Hippocampal formation (tissue), 2 donors: ENCODE data around the gene BAG5.
A peak's percentile ranks its signal among the peaks of the same experiment; 100 is the strongest.
"Not testable (repeated sequence)": the region's sequence is repeated elsewhere in the genome, so short reads cannot be mapped to it uniquely, and the experiment has no call there.

Source experiments
- DNase-seq, 2 donors: peaks; one replicate each; lab custom pipeline; 2025; lab: John Stamatoyannopoulos, UW

Gene BAG5

GRCh38 chr14:103562429-103563225 lies at the start of gene BAG5, which contains the start of gene COA8:
TSS of gene BAG5 (minus strand) at chr14:103562657. CDS start at chr14:103561164, 1,493 bp downstream.
TSS of gene COA8 (plus strand) at chr14:103562960. CDS start at chr14:103563002, 42 bp downstream.
- DNase-seq: peak; percentile 76 to 82

GRCh38 chr14:103611215-103611614 lies 48.8 kb upstream of the BAG5 start:
- no peak for DNase-seq

- not testable (repeated sequence) for DNase-seq
These were observed 46.6 kb upstream of the BAG5 start for GRCh38 chr14:103609081-103609480.

DNA sequence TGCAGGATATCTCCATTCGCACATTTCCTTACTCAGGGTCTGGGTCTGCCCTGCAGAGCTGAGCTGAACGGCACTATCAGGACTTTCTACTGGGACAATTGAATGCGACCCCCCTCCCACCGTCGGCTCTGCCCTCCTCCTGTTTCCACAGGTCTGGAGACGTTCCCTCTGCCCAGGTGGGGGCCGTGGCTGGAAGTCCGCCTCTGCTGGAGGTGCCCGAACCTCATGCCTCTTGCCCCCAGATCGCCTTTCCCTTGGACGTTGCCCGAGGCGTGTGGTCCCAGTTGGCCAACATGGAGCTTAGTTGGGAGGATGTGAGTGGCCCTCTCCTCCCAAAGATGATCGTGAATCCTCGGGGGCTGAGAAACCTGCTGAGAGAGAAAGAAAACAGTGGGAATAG lies 45.4 kb upstream of the BAG5 start:
- no peak for DNase-seq

DNA sequence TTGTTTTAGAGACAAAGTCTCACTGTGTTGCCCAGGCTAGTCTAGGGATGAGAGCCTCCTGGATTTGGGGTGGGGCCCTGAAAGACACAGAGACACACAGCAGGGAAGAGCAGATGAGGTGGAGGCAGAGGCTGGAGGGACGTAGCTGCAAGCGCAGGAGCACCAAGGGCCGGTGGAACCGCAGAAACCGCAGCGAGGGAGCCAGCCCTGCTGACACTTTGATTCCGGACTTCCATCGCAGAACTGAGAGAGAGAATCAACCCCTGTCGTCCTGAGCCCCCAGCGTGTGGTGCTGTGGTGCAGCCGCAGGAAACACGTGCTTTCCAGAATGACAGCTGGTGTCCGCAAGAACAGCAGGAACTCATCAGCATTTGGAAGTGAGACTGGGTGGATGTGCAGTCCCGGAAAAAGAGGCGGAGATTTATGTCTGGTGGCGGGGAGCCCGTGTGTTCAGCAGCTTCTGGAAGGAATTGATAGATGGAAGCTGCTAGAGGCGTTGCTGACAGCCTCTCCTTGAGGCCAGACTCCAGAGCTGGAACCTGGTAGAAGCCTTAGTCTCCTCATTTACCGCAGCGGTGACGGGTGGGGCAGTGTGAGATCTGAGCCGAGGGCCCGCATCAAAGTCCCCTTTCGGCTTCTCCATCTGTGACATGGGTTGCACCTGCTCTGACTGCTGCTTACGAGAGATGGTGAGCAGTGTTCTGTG lies 44.7 kb upstream of the BAG5 start:
- peak; percentile 74 to 76 for DNase-seq

DNA sequence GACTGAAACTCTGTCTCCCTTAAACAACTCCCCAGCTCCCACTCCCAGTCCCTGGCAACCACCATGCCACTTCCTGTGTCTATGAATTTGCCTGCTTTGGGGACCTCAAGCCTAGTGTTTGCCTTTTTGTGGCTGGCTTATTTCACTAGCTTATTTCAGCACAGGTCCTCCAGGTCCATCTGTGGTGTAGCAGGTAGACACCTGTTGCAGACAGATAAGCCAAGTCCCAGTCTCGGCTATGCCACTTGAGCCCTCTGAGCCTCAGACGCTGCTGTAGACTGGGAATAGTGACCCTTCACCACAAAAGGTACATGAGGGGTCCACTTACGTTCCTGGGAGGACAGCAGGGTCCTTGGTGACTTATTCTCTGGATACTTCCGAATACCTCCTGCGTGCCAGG lies 42.2 kb upstream of the BAG5 start:
- DNase-seq: no peak

GRCh38 chr14:103600503-103600902 lies 38.0 kb upstream of the BAG5 start:
- no peak for DNase-seq

DNA sequence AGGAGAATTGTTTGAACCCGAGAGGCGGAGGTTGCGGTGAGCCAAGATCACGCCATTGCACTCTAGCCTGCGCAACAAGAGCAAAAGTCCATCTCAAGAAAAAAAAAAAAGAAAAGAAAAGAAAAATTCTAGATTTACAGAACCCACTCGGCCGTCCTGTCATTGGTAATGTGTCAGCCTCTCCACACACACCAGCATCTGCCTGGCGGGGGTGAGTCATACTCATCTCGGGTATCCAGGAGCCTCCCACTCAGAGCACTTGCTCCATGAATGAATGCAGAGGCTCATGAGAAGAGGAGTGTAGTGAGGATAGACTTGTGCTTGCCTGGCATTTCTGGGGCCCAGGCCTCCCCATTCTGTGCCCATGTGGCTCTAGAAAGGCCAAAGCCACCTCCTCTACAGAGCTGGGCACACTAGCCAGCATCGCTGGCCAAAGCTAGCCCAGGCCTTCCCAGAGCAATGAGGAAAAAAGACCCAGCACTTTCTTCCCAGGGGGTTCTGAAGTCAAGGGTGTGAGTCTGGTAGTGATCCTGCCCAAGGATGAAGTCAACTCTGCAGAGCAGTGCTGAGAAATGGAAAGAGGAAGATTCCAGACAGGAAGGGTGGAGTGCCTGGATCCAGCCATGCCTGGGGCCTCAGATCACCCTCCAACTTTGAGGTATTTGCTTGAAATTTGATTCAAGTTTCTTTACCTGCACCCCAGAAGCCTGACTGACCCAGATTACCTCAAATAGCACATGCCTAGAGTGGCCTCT lies 35.3 kb upstream of the BAG5 start:
- DNase-seq: peak in 1 of 2 donors; percentile 27

GRCh38 chr14:103594265-103594664 lies 31.8 kb upstream of the BAG5 start:
- DNase-seq: peak; percentile 80 to 82

GRCh38 chr14:103593577-103593976 lies 31.1 kb upstream of the BAG5 start:
- no peak for DNase-seq

DNA sequence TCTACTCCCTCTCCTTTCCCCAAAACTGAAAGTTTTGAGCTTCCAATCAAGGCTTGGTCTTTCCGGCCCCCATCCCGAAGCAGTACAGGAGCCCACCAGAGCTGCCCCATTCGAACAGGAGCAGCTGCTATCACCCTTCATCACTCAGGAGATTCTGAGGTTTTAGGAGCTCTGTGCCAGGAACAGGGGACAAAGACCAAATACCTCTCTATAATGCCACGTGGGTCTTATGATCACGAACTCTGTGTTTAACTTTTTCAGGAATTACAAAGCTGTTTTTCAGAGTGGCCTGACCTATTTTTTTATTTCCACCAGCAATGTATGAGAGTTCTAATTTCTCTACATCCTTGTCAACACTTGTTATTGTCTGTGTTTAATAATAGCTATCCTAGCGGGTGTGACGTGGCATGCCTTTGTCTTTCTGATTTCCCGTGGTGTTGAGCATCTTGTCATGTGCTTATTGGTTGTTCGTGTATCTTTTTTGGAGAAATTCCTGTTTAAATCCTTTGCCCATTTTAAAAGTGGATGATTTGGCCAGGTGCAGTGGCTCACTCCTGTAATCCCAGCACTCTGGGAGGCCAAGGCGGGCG lies 22.0 kb upstream of the BAG5 start:
- DNase-seq: no peak

GRCh38 chr14:103581954-103582703 lies 19.7 kb upstream of the BAG5 start:
- no peak for DNase-seq

GRCh38 chr14:103581206-103581605 lies 18.7 kb upstream of the BAG5 start:
- DNase-seq: no peak

DNA sequence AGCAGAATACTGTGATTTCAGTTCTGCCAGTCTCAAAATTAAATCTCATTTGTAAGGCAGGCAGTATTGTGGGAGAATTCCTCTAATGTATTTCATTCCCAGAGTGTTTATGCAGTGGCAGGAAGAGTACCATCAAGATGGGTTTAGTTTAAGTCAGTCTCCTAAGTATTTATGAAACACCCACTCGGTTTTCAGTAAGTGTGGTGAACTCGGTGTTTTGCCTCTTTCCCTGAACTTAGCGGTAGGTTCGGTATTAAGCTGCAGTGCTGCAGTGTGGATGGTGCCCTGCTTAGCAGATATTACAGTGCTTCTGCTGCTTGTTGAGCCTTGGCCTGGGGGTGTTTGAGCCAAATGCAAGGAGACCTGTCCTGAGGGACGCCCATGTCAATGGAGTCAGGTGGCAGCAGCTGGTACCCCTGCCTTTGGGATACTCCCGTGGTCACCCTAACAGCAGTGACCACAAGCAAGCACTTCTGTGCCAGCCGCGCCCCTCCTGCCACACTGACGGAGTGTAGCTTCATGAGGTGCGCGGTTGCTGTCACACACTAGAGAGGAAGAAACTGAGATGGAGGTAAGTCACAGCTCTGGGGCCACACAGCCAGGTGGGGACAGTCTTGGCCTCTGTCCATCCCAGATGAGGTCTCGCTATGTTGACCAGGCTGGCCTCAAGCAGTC lies 16.1 kb upstream of the BAG5 start:
- DNase-seq: no peak

DNA sequence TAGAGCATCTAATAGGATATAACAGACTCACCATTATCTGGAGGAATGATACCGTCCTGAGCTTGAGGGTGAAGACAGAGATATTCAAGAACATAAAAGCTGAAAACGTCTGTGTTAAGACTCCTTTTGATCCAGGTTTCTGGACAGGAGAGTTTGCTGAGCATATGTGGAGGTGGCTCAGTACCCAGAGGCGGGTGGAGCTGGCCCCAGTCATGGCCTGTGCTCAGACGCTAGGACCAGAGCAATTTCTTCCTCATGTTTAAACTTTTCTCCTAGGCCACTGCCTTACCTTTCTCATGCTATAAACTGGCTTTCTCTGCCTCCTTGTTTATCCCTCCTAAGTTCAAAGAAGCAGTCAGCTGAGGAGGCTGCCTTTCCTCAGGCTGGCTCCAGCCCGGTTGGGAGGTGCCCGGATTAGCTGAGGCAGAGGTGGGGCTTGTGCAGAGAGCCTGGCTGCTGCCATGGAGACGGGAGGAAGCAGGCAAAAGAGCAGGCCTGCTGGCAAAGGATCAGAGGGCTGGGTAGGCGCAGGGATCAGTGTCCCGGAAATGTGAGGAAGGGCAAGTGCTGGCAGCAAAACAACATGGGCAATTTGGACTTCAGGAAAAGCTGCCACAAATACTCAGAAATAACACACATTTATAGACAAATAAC lies 14.0 kb upstream of the BAG5 start:
- DNase-seq: peak; percentile 46 to 67

GRCh38 chr14:103574707-103575285 lies 12.3 kb upstream of the BAG5 start:
- DNase-seq: no peak

- DNase-seq: no peak
These were observed 11.6 kb upstream of the BAG5 start for GRCh38 chr14:103574104-103574503.

DNA sequence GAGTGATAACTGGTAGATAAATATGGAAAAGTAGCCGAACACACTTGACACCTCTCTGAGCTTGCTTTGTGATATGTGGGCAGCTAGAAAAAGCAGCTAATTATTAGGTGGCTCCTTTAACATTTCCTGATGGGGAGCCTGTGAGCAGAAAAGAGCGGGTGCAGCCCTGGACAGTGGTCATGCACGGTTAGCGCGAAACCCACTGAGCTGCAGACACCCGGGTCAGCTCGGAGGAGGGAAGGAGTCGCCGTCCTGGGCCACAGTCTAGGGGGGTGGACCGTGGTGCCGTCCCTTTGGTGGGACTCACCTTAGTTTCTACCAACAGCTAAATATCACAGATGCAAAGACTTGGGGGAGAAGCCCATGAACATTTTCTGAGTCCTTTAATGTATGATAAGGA lies 7.0 kb upstream of the BAG5 start:
- DNase-seq: no peak

- no peak for DNase-seq
These were observed 6.5 kb upstream of the BAG5 start for GRCh38 chr14:103568952-103569351.
